Femur (tissue), 1 donor: ENCODE data around the gene BUB1B.
"Not testable (repeated sequence)": the region's sequence is repeated elsewhere in the genome, so short reads cannot be mapped to it uniquely, and the experiment has no call there.

Experiments
- DNase-seq: peaks from one replicate; pipeline ENCODE4 v3.0.0-alpha.2; 2017

Gene BUB1B, protein sequence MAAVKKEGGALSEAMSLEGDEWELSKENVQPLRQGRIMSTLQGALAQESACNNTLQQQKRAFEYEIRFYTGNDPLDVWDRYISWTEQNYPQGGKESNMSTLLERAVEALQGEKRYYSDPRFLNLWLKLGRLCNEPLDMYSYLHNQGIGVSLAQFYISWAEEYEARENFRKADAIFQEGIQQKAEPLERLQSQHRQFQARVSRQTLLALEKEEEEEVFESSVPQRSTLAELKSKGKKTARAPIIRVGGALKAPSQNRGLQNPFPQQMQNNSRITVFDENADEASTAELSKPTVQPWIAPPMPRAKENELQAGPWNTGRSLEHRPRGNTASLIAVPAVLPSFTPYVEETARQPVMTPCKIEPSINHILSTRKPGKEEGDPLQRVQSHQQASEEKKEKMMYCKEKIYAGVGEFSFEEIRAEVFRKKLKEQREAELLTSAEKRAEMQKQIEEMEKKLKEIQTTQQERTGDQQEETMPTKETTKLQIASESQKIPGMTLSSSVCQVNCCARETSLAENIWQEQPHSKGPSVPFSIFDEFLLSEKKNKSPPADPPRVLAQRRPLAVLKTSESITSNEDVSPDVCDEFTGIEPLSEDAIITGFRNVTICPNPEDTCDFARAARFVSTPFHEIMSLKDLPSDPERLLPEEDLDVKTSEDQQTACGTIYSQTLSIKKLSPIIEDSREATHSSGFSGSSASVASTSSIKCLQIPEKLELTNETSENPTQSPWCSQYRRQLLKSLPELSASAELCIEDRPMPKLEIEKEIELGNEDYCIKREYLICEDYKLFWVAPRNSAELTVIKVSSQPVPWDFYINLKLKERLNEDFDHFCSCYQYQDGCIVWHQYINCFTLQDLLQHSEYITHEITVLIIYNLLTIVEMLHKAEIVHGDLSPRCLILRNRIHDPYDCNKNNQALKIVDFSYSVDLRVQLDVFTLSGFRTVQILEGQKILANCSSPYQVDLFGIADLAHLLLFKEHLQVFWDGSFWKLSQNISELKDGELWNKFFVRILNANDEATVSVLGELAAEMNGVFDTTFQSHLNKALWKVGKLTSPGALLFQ

DNA sequence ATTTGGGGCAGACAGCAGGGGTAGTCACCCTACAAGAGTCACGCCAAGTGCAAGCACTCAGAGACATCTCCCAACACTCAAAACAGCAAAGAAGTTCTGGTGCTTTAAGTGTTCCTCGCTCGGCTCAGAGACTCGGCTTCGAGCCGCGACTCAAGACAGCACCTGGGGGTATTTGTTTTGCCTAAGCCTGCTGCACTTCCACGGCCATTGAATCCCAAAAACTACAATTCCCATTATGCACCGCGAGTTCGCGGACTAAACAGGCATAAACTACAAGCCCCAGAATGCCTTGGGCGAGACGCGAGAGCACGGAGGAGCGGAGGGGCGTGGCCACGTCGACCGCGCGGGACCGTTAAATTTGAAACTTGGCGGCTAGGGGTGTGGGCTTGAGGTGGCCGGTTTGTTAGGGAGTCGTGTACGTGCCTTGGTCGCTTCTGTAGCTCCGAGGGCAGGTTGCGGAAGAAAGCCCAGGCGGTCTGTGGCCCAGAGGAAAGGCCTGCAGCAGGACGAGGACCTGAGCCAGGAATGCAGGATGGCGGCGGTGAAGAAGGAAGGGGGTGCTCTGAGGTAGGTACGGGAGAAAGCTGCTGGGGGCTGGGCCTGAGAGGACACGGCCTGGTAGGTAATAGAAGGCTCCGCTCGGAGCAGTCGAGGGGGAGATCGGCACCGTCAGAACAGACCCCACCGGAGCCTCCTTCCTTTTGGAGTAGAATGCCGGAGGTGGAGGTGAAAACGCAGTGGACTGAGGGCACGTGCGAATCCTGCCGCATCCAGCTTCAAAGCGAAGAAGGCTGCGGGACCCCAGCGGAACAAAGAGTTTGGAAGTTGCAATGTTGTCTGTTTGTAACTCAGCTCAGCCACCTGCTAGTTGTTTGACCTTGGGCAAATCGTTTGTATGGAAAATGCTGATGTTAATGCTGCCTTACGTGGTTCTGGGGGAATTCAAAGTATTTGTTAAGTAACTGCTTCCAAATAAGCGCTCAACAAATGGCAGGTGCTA is at the start of gene BUB1B:
Gene BUB1B, plus strand, starts transcription at position 381 of the 1,000 bp plus-strand sequence. Its CDS starts 152 bp downstream, at position 533.
- peak; percentile 96 for DNase-seq

DNA sequence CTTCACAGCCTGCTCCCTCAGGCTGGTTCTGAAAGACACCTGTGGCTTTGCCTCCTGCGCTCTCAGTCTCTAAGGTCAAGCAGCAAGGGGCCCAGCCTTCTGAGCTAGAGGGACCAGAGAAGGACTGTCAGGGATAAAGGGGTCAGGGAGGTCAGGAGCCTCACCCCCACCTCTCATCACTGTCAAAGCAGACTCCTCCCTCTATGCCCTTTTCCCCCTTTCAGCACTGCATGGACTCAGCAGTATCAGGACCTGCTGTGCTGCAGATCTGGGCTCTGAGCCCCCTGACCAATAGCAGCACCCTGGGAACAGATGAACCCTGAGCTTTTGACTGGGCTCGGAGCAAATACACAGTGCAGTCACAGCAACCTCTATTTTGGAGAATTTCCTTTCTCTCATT is 49.0 kb upstream of the BUB1B start:
- DNase-seq: no peak

DNA sequence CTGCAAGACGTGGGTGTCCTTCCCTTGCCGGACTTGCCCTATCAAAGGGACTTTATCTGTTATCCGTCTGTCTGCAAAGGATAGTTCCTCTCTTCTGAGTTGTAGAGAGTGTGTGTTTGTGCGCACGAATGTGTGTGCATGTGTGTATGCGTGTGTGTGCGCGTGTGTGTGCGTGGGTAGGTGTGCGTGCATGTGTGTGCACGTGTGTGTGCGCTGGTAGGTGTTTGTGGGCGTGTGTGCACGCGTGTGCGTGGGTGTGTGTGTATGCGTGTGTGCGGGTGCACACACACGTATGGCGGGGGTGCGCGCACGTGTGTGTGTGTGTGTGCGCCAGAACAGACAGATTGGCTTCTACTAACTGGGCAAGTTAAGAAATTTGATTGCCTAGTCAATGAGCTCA is 48.1 kb upstream of the BUB1B start:
- DNase-seq: no peak

DNA sequence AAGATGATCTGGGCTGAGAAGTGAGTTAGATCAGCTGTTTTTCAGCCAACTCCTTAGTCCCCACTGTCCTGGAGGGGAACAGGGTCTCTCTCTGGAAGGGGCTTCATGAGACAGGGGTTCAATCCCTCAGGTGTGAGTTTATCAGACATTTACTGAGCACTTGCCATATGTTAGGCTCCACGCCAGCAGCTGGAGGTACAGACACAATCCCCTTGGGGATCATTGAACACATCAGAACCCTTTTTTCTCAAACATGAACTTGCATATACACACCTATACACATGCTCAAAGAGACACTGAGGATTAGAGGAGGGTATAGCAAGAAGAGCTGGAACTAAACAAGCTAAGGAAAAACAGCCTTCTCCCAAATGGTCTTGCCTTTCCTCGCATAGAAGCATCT is 46.7 kb upstream of the BUB1B start:
- DNase-seq: no peak

DNA sequence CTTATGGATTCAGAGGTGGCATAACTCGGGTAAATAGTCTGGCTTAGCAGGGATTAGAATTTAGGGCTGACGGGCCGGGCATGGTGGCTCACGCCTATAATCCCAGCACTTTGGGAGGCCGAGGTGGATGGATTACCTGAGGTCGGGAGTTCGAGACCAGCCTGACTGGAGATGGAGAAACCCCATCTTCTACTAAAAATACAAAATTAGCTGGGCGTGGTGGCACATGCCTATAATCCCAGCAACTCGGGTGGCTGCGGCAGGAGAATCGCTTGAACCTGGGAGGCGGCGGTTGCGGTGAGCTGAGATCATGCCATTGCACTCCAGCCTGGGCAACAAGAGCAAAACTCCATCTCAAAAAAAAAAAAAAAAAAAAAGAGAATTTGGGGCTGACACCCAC is 45.8 kb upstream of the BUB1B start:
- DNase-seq: not testable (repeated sequence)

DNA sequence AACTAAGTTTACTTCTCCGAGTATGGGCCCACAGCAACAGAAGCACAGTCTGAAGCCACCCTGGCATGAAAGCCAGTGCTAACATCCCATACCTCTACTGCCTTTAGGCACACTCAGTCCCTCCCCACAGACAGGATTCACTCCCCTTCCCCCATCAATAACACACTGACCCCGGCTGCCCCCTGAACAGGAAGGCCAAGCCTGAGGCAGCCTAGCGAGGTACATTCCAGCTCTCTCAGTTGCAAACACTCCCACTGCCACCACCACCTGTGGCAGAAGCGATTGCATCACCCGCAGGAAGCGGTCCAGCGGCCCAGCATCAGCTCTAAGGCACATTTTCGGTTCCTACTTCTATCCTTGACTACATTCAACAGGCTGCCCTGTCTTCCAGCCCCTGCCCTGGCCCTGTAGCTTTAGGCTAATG is 45.2 kb upstream of the BUB1B start:
- peak; percentile 59 for DNase-seq

DNA sequence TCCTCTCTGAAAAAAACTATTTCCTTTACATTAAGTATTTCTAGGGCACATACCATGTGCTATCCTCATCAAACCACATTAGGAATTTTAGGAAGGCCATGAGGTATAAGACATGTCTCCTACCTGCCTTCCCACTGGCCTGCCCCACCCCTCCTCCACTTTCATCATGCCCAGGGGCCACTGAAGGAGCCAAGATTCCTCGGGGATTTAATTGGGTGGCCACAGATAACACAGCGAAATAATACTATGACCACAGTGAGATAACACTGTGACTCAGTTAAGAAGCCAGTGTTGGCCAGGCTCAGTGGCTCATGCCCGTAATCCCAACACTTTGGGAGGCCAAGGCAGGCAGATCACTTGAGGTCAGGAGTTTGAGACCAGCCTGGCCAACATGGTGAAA is 42.4 kb upstream of the BUB1B start:
- no peak for DNase-seq

DNA sequence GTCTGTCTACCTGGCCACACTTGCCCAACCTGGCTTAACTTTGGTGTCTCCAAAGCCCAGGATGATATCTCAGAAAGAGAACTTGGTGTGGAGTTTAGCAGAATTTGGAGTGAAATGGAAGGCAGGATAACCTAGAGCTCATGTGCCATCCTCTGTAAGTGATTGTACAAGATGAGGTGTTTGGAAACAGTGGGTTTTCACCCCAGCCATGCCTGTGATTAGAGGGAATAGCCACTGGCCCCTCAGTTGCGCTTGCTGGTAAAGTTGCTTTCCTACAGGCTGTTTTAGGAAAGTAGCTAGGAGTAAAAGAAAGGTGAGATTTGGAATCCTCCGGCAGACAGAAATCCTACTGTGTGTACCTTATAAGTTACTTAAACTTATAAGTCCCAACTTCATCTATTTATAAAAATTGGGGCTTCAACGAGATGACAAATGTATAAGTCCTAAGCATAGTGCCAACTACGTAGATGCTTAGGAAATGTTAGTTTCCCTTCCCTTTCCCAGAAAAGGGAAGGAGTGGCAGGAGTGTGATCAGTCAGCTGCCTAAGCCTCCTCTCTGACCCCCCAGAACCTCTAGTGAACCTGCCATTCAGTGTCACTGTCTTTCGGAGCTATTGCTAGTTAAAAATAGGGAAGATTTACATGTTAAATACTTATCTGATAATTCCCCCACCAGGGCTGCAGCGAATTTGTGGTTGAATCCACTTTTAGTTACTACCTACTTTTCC is 38.8 kb upstream of the BUB1B start:
- DNase-seq: no peak

DNA sequence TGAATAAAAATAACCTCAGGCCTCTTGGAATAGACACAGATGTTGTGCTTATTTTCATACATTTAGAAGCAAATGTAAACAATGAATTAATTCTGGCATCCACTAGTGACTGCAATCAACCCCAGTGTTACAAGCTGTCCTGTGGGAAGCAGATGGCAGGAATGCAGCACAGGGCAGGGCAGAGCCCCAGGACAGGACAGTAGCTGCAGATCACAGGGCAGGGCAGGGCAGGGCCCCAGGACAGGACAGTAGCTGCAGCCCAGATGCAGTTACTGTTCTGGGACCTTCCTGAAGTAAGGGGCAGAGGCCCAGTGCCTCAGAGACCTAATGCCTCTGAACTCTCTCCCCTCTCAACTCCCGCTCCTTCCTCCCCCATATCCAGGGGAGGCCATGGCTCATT is 37.9 kb upstream of the BUB1B start:
- DNase-seq: not testable (repeated sequence)

DNA sequence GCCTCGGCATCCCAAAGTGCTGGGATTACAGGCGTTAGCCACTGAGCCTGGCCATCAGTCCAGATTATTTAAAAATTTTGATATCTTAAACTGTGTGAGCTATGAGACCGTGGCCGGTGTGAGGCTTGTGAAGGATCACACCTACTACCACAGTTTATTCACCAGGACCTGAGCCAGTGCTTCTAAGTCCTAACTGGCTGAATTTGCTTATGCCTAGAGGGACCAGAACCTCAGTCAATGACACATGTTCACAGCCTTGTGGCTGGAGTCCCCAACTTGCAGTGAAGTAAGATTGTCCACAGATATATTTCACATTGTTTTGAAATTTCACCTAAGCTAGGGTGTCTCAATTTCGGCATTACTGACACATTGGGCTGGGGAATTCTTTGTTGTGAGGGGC is 37.0 kb upstream of the BUB1B start:
- DNase-seq: not testable (repeated sequence)

DNA sequence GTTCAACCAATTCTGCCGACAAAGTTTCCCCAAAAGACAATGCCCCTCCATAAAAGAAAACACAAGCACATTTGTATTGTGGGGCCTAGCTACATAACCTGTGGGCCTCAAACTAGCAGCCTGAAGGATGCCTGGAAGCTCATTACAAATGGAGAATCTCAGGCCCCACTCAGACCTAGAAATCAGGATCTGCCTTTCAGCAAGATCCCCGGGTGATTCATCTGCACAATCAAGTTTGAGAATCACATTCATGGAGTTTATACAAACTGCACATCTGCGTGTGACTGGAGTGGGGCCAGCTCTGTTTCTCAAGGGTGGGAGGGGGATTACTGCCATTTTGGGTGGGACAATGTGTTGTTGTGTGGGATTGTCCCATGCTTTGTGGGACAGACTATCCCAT is 36.5 kb upstream of the BUB1B start:
- not testable (repeated sequence) for DNase-seq

DNA sequence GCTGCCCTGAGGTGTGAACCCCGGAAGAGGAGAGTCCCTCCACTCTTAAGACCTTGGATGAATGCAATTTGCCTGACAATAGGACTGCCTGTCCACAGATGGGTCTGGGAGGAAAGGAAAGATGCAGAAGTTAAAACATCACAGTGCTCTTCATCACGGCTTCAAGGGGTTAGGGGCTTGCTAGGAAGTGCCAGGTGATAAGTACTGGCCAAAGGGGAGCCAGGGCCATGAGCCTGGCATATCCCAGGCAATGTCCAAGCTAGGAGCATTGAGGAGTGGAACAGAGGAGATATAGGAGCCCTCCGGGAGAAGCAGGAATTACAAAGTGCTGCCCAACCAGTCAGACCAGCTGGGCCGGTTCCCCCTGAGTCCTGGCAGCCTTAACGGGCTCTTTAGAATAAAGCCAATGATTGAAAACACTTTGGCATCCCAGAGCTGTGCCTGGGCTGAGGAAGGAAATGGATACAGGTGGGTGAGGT is 36.0 kb upstream of the BUB1B start:
- not testable (repeated sequence) for DNase-seq

DNA sequence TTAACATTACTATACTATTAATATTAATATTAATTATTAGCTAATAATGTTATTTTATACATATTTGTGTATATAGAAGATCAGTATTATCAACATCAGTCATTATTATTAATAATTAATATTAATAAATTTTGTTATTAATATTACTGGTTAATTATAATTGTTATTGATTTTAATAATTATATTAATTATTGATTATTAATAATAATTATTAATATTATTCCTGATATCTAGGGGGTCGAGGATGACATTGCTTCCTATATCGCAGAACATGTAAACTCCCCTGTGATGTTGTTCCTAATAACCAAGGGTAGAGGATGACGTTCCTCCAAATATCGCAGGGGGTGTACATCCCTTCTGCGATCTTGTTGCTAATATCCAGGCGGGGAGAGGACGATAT is 34.9 kb upstream of the BUB1B start:
- no peak for DNase-seq

DNA sequence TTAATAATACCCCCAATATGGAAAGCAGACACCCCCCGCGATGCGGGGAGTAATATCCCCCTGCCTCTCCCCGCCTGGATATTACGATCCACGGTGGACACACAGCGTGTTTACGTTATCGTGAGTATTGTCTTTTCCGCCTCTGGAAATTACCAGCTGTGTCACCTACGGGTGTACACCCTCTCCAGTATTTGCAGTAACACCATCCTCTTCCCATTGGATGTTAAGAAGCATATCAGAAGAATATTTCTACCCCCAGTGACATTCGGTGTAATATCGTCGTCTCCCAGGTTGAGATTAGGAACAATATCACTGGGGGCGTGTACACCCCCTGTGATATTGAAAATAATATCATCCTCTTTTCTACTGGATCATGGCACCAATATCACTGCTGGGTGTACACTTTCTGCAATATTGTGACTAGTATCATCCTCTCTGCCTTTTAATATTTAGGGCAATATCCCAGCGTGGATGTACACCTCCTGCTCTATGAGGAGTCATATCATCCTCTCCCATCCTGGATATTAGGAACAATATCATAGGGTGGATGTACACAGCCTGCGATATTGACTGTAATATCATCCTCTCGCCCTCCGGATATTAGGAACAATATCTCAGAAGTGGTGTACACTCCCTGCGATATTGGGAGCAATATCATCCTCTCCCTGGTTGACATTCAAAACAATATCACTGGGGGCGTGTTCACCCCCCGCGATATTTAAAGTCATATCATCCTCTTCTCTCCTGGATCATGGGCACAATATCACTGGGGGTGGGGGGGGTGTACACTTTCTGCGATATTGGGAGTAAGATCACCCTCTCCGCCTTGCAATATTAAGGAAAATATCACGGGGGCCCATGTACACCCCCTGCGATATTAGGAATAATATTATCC is 31.9 kb upstream of the BUB1B start:
- DNase-seq: no peak

DNA sequence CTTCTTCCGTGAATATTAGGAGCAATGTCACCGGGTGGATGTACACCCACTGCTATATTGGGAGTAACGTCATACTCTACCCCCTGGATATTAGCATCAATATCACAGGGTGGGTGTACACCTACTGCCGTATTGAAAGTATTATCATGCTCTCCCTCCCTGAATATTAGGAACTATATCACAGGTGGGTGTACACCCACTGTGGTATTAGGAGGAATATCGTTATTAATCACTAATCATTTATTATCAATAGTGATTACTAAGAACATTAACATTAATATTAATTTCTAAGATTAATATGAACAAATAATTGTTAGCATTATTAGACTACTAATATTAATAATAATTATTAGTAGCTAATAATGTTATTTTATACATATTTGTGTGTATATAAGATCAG is 30.8 kb upstream of the BUB1B start:
- DNase-seq: no peak

DNA sequence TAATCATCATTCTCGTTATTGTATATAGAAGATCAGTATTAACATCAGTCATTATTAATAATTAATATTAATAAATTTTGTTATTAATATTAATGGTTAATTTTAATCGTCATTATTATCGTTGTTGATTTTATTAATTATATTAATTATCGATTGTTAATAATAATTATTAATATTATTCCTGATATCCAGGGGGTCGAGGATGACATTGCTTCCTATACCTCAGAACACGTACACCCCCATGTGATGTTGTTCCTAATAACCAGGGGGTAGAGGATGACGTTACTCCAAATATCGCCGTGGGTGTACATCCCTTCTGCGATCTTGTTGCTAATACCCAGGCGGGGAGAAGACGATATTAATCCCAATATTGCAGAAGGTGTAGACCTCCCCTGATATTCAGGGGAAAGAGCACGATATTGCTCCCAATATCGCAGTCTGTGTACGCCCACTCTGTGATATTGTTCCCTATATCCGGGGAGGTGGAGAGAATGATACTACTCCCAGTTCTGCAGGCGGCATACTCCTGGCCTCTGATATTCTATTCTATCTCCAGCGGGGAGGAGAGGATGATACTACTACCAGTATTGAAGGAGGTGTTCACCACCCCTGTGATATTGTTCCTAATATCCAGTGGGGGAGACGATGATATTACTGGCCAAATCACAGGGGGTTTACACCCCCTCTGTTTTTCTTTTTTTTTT is 29.9 kb upstream of the BUB1B start:
- no peak for DNase-seq

DNA sequence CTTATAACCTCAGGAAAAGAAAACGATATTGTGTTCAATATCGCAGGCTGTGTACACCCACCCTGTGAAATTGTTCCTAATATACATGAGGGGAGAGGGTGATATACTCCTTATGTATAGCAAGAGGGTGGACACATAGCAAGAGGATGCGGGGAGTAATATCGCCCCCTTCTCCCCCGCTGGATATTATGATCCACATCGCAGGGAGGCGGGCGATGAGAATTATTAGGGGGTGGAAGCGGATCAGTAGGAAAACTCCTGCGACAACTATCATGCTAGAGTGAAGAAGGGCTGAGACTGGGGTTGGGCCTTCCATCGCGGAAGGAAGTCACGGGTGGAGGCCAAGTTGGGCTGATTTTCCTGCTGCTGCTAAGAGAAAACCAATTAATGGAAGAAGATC is 27.3 kb upstream of the BUB1B start:
- DNase-seq: no peak

DNA sequence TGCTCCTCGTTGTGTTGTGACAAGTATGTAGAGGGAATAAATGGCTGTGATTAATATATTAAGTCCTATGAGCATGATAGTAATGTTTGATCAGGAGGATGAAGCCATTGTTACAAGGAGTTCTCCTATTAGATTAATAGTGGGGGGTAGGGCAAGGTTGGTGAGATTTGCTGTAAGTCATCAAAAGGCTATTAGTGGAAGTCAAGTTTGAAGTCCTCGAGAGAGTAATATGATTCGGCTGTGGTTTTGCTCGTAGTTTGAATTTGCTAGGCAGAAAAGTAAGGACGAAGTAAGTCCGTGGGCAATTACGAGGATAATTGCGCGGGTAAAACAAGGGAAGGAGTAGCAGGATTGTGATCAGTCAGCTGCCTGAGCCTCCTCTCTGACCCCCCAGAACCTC is 26.0 kb upstream of the BUB1B start:
- DNase-seq: no peak

DNA sequence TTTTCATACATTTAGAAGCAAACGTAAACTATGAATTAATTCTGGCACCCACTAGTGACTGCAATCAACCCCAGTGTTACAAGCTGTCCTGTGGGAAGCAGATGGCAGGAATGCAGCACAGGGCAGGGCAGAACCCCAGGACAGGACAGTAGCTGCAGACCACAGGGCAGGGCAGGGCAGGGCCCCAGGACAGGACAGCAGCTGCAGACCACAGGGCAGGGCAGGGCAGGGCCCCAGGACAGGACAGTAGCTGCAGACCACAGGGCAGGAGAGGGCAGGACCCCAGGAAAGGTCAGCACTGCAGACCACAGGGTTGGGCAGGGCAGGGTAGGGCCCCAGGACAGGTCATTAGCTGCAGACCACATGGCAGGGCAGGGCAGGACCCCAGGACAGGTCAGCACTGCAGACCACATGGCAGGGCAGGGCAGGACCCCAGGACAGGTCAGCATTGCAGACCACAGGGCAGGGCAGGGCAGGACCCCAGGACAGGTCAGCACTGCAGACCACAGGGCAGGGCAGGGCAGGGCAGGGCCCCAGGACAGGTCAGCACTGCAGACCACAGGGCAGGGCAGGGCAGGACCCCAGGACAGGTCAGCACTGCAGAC is 24.9 kb upstream of the BUB1B start:
- DNase-seq: not testable (repeated sequence)
